ENCODE measurements around the gene NEURL1. TPM values are rescaled to one million over a fixed set of nuclear protein-coding genes. Genes with fewer than 3 reads are reported as not detected.

Gene NEURL1
- total and polyA plus RNA-seq, 2 experiments from 2014 or later = 1.1 to 1.5 TPM

DNA sequence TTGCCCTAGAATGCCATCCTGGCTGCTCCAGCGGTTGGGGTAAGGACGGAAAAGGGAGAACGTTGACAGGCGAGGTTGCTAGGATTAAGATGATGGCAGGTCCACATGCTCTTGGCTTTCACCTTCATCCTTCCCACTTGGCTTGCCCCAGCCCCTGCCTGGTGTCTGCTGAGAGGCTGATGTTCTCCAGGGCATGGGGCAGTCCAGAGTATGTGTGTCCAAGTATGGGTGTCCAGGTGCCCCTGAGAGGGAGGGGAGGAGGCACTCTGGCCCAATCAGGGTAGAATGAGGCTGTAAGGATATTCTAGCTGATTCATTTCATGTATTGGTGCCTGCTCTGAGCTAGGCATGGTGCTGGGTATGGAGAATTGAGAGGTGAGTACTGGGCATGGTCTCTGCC is 12.6 kb downstream of the NEURL1 start:
- H4K20me1 ChIP-seq (ENCODE audit: insufficient read depth) = no peaks in the 10 kb centered on the region
- in situ Hi-C loops (cut with MboI) = no loop called here

DNA sequence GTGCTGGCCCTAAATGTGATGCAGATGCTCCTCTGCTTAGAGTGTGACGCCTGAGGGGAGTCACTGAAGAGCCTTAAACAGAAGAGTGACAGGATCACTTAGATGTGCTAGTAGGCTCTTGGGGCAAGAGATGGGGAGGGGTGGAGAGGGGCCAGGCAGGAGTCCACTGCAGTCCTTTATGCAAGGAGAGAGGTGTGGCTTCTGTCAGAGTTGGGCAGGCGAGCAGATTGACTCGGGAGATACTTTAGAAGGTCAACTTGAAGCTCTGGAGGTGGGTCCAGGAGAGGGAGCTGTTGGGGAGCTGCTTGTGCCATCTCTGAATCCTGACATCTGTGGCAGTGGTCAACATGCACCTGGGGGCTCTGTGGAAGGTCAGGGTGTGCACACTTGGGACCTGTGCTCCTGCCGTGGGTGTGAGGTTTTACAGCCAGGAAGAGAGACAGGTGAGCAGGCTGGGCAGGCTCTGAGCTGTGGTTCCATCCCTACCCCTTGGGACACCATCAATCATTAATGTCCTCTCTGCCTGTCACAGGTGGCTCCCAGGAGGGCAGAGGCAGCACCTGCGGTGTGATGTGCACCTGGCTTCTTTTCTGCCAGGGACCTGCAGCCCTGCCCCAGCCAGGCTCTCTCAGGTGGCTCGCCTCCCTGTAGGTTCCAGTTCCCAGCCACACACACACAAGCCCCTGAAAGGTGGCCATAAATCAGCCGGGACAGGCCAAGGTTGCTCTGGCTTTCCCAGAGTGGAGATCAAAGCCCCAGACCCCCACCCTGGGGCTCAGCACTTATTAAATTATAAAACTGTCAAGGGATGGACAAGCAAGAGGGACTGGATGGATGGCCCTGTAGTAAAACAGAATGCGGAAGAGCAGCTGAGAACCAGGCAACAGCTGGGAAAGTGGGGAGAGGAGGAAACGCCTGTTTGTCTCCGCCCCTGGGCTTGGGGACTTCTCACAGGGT is 14.0 kb downstream of the NEURL1 start:
- H4K20me1 ChIP-seq (ENCODE audit: insufficient read depth) = no peaks in the 10 kb centered on the region
- no peak overlapping the region for H3K4me3 ChIP-seq
- H3K4me1 ChIP-seq (ENCODE audit: insufficient read depth) = no peaks in the 10 kb centered on the region
- H3K27me3 ChIP-seq (replicated peaks; ENCODE audit: insufficient read depth) = peaks cover 36% of the 10 kb centered on the region
- DNase-seq = no peak
- H3K36me3 ChIP-seq (ENCODE audit: low read depth) = no peaks in the 10 kb centered on the region
- no peaks in the 10 kb centered on the region for H3K9me3 ChIP-seq (ENCODE audit: low read depth)
- in situ Hi-C loops (cut with MboI) = no loop called here
- no peaks in the 10 kb centered on the region for H3F3A ChIP-seq (ENCODE audit: insufficient read depth)
- H3K9me2 ChIP-seq (ENCODE audit: insufficient read depth) = no peaks in the 10 kb centered on the region
- H3K27ac ChIP-seq = no peak overlapping the region
- no peak overlapping the region for H3K9ac ChIP-seq
- no peaks in the 10 kb centered on the region for H3K79me2 ChIP-seq (ENCODE audit: insufficient read depth)
- H3K4me2 ChIP-seq (ENCODE audit: unreplicated experiment) = no peak overlapping the region
- no peak overlapping the region for H2AFZ ChIP-seq
- 32 to 40% methylated on average over 9 to 10 of the region's 10 CpGs for WGBS, 2 experiments (ENCODE audit: low coverage in 1 of 2, low lambda C conversion rate in 2 of 2, missing lambda C conversion rate in 2 of 2)
- TF ChIP-seq EZH2phosphoT487 (IDR thresholded peaks at IDR 0.05; ENCODE audit: insufficient read depth, low read depth) (no peak), EZH2 (IDR thresholded peaks at IDR 0.05; ENCODE audit: insufficient read depth, poor library complexity, severe bottlenecking) (no peak)

More for the DNA sequence above, 12.6 kb downstream of the NEURL1 start:
- peaks cover 36% of the 10 kb centered on the region for H3K27me3 ChIP-seq (replicated peaks; ENCODE audit: insufficient read depth)
- H3K9me3 ChIP-seq (ENCODE audit: low read depth) = no peaks in the 10 kb centered on the region
- no peak overlapping the region for H3K9ac ChIP-seq
- H3K4me2 ChIP-seq (ENCODE audit: unreplicated experiment) = no peak overlapping the region
- no peak for DNase-seq
- no peak for TF ChIP-seq EZH2phosphoT487 (IDR thresholded peaks at IDR 0.05; ENCODE audit: insufficient read depth, low read depth)
- TF ChIP-seq EZH2 (IDR thresholded peaks at IDR 0.05; ENCODE audit: insufficient read depth, poor library complexity, severe bottlenecking) = no peak
- H3K36me3 ChIP-seq (ENCODE audit: low read depth) = no peaks in the 10 kb centered on the region
- H3K27ac ChIP-seq = no peak overlapping the region
- H3K79me2 ChIP-seq (ENCODE audit: insufficient read depth) = no peaks in the 10 kb centered on the region
- no peak overlapping the region for H2AFZ ChIP-seq
- H3K4me3 ChIP-seq = no peak overlapping the region
- H3K9me2 ChIP-seq (ENCODE audit: insufficient read depth) = no peaks in the 10 kb centered on the region
- H3K4me1 ChIP-seq (ENCODE audit: insufficient read depth) = no peaks in the 10 kb centered on the region
- 84 to 86% methylated on average over 4 of the region's 4 CpGs for WGBS, 2 experiments (ENCODE audit: low coverage in 1 of 2, low lambda C conversion rate in 2 of 2, missing lambda C conversion rate in 2 of 2)
- no peaks in the 10 kb centered on the region for H3F3A ChIP-seq (ENCODE audit: insufficient read depth)

DNA sequence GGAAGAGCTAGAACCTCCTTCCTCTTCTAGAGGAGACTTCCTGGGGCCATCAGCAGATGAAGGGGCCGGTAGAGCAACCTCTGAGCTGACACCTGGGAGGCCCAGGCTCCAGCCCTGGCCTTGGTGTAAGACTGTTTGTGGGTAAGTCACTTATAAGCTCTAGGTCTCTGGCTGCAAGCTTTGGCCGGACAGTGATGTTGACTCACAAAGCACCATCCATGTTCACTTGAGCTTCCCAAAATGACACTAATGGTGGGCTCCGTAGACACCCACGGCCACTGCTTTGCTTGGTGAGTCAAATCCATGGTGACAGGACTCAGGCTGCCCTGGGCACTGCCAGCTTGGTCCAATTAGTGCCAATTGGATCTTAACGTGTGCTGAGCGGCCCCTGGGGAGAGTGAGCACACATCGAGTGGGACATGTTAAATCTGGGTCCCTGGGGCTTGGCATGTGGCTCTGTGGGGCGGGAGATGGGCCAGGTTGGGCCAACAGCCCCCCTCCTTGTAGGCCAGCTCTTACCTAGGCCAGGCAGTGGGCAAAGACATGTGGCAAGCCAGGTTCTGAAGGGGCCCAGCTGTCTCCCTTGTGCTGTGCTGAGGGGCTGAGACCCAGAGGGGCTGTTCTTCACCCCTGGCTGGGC is 16.7 kb downstream of the NEURL1 start:
- in situ Hi-C loops (cut with MboI) = no loop called here
- no peaks in the 10 kb centered on the region for H3K9me3 ChIP-seq (ENCODE audit: low read depth)
- whole genome bisulfite sequencing, 2 experiments (ENCODE audit: low coverage in 1 of 2, low lambda C conversion rate in 2 of 2, missing lambda C conversion rate in 2 of 2) = 62 to 64% methylated on average over 7 to 8 of the region's 8 CpGs

More for the DNA sequence above, 16.7 kb downstream of the NEURL1 start:
- Histone ChIP-seq H3K4me3 (no peak overlapping the region), H3K79me2 (ENCODE audit: insufficient read depth) (no peaks in the 10 kb centered on the region), H3K36me3 (ENCODE audit: low read depth) (no peaks in the 10 kb centered on the region), H3K9ac (no peak overlapping the region), H3K4me1 (ENCODE audit: insufficient read depth) (no peaks in the 10 kb centered on the region), H3K27ac (no peak overlapping the region), H3K27me3 (replicated peaks; ENCODE audit: insufficient read depth) (peaks cover 31% of the 10 kb centered on the region; the same call in 1 of the 2 replicates), H3F3A (ENCODE audit: insufficient read depth) (peaks cover 1% of the 10 kb centered on the region; the same call in 1 of the 2 replicates), H3K9me2 (ENCODE audit: insufficient read depth) (no peaks in the 10 kb centered on the region), H4K20me1 (ENCODE audit: insufficient read depth) (no peaks in the 10 kb centered on the region), H3K4me2 (ENCODE audit: unreplicated experiment) (no peak overlapping the region), H2AFZ (no peak overlapping the region)
- no peak for DNase-seq
- TF ChIP-seq EZH2 (IDR thresholded peaks at IDR 0.05; ENCODE audit: insufficient read depth, poor library complexity, severe bottlenecking) = no peak
- TF ChIP-seq EZH2phosphoT487 (IDR thresholded peaks at IDR 0.05; ENCODE audit: insufficient read depth, low read depth) = no peak

Measured in GM23248 (cell line).